H1 (cell line): ENCODE measurements around the gene TMEM232.

Experiments used
- ASH2L ChIP-seq: fragments of 200-600, 300-600 bp; sonication (generic); IDR thresholded peaks from one replicate; pipeline ENCODE4 v1.7.1; 2017; ENCODE audit warnings: low read length
- CTCF ChIP-seq, 3 experiments: IDR thresholded peaks; 1 replicate in 2 of 3; 2 replicates in 1 of 3; pipeline versions ENCODE4 v1.5.1 to v1.6.1; 2011; ENCODE audit warnings: low read length in 3 of 3, mild to moderate bottlenecking in 3 of 3, inconsistent platforms in 2 of 3, low read depth in 1 of 3, moderate library complexity in 1 of 3; ENCODE audit not compliant: insufficient read depth in 1 of 3; ENCODE audit errors: control extremely low read depth in 1 of 3
- GABPA ChIP-seq: IDR thresholded peaks from 2 replicates; pipeline ENCODE4 v1.6.1; 2011; ENCODE audit warnings: mild to moderate bottlenecking, low read length, moderate library complexity, borderline replicate concordance; ENCODE audit not compliant: insufficient read depth
- KDM1A ChIP-seq: fragments of 200-600, 300-600 bp; sonication (generic); IDR thresholded peaks from 2 replicates; pipeline ENCODE4 v1.7.1; 2016; ENCODE audit warnings: mild to moderate bottlenecking, low read length, borderline replicate concordance
- POLR2A ChIP-seq, 2 experiments: IDR thresholded peaks; 1 replicate in 1 of 2; 2 replicates in 1 of 2; pipeline ENCODE4 v1.6.1; 2011; ENCODE audit warnings: low read depth in 2 of 2, low read length in 2 of 2, mild to moderate bottlenecking in 2 of 2; ENCODE audit errors: control extremely low read depth in 1 of 2
- RBBP5 ChIP-seq: IDR thresholded peaks from 2 replicates; pipeline ENCODE4 v1.7.1; 2012; ENCODE audit warnings: low read depth, mild to moderate bottlenecking, inconsistent platforms, low read length, moderate library complexity, borderline replicate concordance
- RXRA ChIP-seq: IDR thresholded peaks from 2 replicates; pipeline ENCODE4 v1.6.1; 2011; ENCODE audit warnings: low read depth, mild to moderate bottlenecking, low read length, moderate library complexity; ENCODE audit not compliant: insufficient read depth
- SP1 ChIP-seq: IDR thresholded peaks from 2 replicates; pipeline ENCODE4 v1.6.1; 2011; ENCODE audit warnings: low read depth, low read length
- TF ChIP-seq, protein P1 (sequence below): IDR thresholded peaks from 2 replicates; pipeline ENCODE4 v1.6.1; 2012; ENCODE audit warnings: inconsistent platforms

GRCh38 chr5:110458313-110458712 is 268.2 kb downstream of the TMEM232 start:
- TF ChIP-seq GABPA (no peak), CTCF (IDR thresholded peaks at IDR 0.05; ENCODE audit: control extremely low read depth in 1 of 3, insufficient read depth in 1 of 3, low read depth in 1 of 3, low read length in 3 of 3) (no peak), ASH2L (no peak), RXRA (no peak), KDM1A (no peak), SP1 (no peak), POLR2A (IDR thresholded peaks at IDR 0.05; ENCODE audit: control extremely low read depth in 1 of 2, low read depth in 2 of 2, low read length in 2 of 2) (no peak), RBBP5 (no peak)
- TF ChIP-seq, protein P1, sequence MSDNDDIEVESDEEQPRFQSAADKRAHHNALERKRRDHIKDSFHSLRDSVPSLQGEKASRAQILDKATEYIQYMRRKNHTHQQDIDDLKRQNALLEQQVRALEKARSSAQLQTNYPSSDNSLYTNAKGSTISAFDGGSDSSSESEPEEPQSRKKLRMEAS: no peak
